Midbrain (tissue), 1 donor: ENCODE results near the gene ADM.

Experiments
- DNase-seq: peaks from one replicate; lab custom pipeline; 2025; lab: John Stamatoyannopoulos, UW

The ADM gene

GRCh38 chr11:10328314-10329098 is 23.6 kb downstream of the ADM start:
- DNase-seq = peak; percentile 16

- no peak for DNase-seq
Measured at GRCh38 chr11:10329356-10329755, 24.5 kb downstream of the ADM start.

GRCh38 chr11:10329935-10330334 is 25.1 kb downstream of the ADM start:
- no peak for DNase-seq

- DNase-seq = no peak
Measured at GRCh38 chr11:10331548-10332289, 26.8 kb downstream of the ADM start.

GRCh38 chr11:10333490-10333889 is 28.6 kb downstream of the ADM start:
- no peak for DNase-seq

DNA sequence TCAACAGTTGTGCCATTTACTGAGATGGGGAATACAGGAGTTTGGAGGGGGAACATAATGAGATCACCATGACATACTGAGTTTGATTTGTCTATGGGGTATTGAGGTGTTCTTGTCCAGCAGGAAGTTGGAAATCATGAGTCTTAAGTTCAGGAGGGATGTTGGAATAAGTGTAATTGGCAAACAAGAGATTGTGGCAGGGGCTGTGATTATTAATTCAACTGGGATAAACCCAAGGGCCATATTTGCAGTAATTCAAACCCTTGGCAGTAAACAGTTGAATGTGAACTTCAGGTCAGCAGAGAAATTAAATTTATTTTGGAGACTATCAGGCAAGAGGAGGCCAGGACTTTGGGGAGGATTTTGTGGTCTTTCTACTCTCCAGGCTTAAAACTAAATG is 33.4 kb downstream of the ADM start:
- DNase-seq = no peak

DNA sequence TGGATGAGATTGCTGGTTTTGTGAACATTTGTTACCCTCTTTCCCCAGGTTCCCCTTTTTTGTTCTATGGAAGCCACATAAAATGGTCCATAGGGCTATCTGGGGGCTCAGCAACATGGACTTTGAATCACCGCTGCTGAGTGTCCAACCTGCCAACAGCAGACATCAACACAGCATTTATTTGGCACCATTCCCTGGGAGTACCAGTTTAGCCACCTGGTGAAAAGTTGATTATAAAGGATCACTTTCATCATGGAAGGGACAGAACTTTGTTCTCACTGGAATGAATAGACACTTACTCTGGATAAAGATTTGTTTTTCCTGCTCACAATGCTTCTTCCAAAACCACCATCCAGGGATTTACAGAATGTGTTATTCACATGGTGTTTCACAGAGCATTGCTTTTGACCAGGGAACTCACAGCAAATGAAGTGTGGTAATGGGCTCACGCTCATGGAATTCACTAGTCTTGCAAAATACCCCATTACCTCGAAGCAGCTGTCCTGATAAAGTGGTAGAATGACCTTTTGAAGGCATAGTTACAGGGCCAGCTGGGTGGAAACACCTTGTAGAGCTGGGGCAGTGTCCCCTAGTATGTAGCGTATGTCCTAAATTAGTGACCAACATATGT is 43.9 kb downstream of the ADM start:
- DNase-seq = no peak

GRCh38 chr11:10349281-10349665 is 44.4 kb downstream of the ADM start:
- DNase-seq = no peak

DNA sequence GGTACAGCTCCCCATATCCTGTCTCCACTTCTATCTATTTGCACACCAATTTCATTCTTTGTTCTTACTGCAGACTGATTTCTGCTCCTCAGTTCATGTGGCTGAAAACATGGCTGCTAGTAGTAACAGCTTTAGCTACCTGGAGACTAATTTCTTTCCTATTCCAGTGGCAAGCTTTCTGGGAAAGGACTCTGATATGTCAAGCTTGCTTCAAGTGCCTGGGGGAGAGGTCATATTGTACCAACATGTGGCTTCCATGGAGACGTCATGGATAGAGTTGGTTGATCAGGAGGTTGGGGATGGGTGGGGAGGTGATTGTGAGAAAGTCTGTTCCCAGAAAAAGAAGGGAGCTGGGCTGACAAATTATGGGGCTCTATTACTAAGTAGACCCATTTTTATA is 44.9 kb downstream of the ADM start:
- no peak for DNase-seq

DNA sequence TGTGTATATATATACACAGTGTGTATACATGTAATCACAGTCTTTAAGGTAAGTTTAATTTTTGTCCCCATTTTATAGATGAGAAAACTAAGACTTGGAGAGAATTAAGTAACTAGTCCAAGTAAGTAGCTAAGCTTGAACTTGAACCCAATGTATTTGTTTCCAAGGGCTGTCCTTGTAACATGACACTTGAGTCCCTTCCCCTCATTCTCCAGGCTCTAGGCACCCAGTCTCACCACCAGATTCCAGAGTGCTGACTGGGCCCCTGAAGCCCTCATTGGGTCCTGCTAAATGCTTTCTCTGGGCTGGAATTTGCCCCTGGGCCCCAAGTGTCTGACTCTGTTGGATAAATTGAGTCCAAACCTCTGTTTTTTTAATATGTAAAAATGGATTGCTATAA is 45.5 kb downstream of the ADM start:
- no peak for DNase-seq

GRCh38 chr11:10351435-10351764 is 46.5 kb downstream of the ADM start:
- no peak for DNase-seq

GRCh38 chr11:10351765-10352641 is 47.1 kb downstream of the ADM start:
- DNase-seq = no peak

DNA sequence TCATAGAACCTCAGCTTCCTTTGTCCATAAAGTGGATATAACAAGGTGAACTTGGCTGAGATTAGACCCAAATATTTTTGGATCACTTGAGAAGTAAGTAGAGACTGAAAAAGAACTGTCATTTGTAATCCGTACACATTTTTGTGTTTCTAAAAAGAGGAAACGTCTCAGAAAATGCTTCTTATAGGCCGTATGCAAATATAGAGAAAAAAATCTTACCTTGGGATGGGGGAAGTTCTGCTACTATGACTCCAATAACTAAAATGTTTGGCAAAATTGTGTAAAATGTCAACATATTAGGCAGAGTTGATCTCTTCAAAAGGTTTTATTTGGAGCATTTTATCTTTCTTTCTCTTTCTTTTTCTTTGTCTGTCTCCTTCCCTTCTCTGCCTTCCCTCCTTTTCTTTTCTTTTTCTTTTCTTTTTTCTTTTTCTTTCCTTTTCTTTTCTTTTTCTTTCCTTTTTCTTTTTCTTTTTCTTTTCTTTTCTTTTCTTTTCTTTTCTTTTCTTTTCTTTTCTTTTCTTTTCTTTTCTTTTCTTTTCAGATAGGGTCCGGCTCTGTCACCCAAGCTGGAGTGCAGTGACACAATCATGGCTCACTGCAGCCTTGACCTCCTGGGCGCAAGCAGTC is 48.2 kb downstream of the ADM start:
- no peak for DNase-seq

GRCh38 chr11:10354389-10354788 is 49.5 kb downstream of the ADM start:
- no peak for DNase-seq

DNA sequence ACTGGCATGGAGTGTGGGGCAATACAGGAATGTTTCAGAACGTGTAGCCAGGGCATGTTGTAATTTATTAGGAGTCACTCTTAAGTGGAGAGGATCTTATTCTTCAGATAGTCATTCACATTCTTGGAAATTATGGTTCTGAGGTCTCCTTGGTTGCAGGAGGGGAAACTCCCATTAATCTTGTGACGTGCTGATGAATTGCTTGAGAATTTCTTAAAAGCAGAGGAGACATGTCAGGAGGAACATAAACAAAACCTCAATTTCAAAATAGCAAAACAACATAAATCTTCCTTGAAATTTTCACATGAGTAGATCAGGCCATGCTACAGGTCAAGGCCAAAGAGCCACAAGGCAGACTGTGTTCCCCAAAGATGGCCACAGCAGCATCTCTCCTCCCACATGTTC is 50.4 kb downstream of the ADM start:
- no peak for DNase-seq

DNA sequence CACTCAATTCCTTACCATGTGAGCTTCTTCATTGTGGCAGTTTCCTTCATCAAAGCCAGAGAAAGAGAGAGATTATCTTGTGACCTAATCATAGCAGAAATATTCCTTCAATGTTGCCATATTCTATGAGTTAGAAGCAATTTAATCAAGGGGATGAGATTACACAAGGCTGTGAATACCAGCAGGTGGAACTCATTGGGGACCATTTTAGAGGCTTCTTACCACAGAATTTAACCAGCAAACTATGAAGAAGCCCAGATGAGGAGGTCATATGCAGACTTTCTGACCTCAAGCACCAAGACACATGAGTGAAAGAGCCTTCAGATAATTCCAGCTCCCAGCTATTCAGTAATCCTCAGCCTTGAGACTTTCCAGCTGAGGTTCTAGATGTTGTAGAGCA is 51.3 kb downstream of the ADM start:
- no peak for DNase-seq
